ENCODE data around the gene NR4A3.
A peak's percentile ranks its signal among the peaks of the same experiment; 100 is the strongest.

The NR4A3 gene

GRCh38 chr9:99870126-99870525, 48.4 kb downstream of the NR4A3 start:
- no peak overlapping the region for H3K4me2 ChIP-seq (ENCODE audit: low read length, poor library complexity, severe bottlenecking)
- no peaks in the 10 kb centered on the region for H3K79me1 ChIP-seq (replicated peaks; ENCODE audit: low read length, poor library complexity, severe bottlenecking)
- no peak overlapping the region for H2BK12ac ChIP-seq (ENCODE audit: low read length in 2 of 2)
- no peaks in the 10 kb centered on the region for H3K9me3 ChIP-seq (ENCODE audit: control insufficient read depth, low read length)
- no peak overlapping the region for H3K9ac ChIP-seq (ENCODE audit: low read length)
- no peak overlapping the region for H3K23ac ChIP-seq (ENCODE audit: low read length in 2 of 2)
- no peak overlapping the region for H2AK5ac ChIP-seq (ENCODE audit: low read length, severe bottlenecking)
- peaks cover 0 to 12% of the 10 kb centered on the region in 2 experiments for H3K27me3 ChIP-seq (ENCODE audit: control insufficient read depth in 1 of 2, insufficient read depth in 1 of 2, low read length in 2 of 2)
- 71% methylated on average over 5 of the region's 5 CpGs for WGBS
- peak overlapping the region in 1 of 2 experiments; percentile 24 for H3K4ac ChIP-seq (ENCODE audit: low read depth in 1 of 2, low read length in 2 of 2)
- no peak overlapping the region for H2BK5ac ChIP-seq (ENCODE audit: low read depth, low read length, poor library complexity, severe bottlenecking)
- no peak overlapping the region for H4K8ac ChIP-seq (ENCODE audit: low read length)
- DNase-seq, result no peak
- no peak overlapping the region for H3K27ac ChIP-seq (ENCODE audit: low read length, poor library complexity, severe bottlenecking)
- H3K4me3 ChIP-seq (ENCODE audit: insufficient read depth in 1 of 2, low read depth in 1 of 2, low read length in 2 of 2), result no peak overlapping the region
- no peaks in the 10 kb centered on the region for H3K36me3 ChIP-seq (ENCODE audit: control insufficient read depth in 1 of 2, insufficient read depth in 2 of 2, low read depth in 1 of 2, low read length in 2 of 2)
- no peak overlapping the region for H2BK120ac ChIP-seq (ENCODE audit: low read depth, low read length)
- H4K91ac ChIP-seq (ENCODE audit: low read length), result no peak overlapping the region
- no peaks in the 10 kb centered on the region for H3K4me1 ChIP-seq (ENCODE audit: control insufficient read depth, insufficient read depth, low read depth, low read length)
- H3K18ac ChIP-seq (ENCODE audit: low read depth in 1 of 2, low read length in 2 of 2), result no peak overlapping the region
- no peak overlapping the region for H2BK15ac ChIP-seq (ENCODE audit: low read depth, poor library complexity, severe bottlenecking)
- no peak overlapping the region for H3K14ac ChIP-seq (ENCODE audit: low read length in 2 of 2)
- H2AFZ ChIP-seq (ENCODE audit: low read depth, low read length), result no peak overlapping the region

- no peak overlapping the region for H3K18ac ChIP-seq (ENCODE audit: low read depth in 1 of 2, low read length in 2 of 2)
- no peaks in the 10 kb centered on the region for H3K36me3 ChIP-seq (ENCODE audit: control insufficient read depth in 1 of 2, insufficient read depth in 2 of 2, low read depth in 1 of 2, low read length in 2 of 2)
- no peak overlapping the region for H2BK12ac ChIP-seq (ENCODE audit: low read length in 2 of 2)
- peaks cover 0 to 22% of the 10 kb centered on the region in 2 experiments for H3K27me3 ChIP-seq (ENCODE audit: control insufficient read depth in 1 of 2, insufficient read depth in 1 of 2, low read length in 2 of 2)
- H3K4me3 ChIP-seq (ENCODE audit: insufficient read depth in 1 of 2, low read depth in 1 of 2, low read length in 2 of 2), result no peak overlapping the region
- H4K91ac ChIP-seq (ENCODE audit: low read length), result no peak overlapping the region
- no peak overlapping the region for H3K14ac ChIP-seq (ENCODE audit: low read length in 2 of 2)
- H3K4me1 ChIP-seq (ENCODE audit: control insufficient read depth, insufficient read depth, low read depth, low read length), result no peaks in the 10 kb centered on the region
- 53% methylated on average over 2 of the region's 3 CpGs for WGBS
- H2BK120ac ChIP-seq (ENCODE audit: low read depth, low read length), result no peak overlapping the region
- no peak overlapping the region for H3K4me2 ChIP-seq (ENCODE audit: low read length, poor library complexity, severe bottlenecking)
- no peaks in the 10 kb centered on the region for H3K79me1 ChIP-seq (replicated peaks; ENCODE audit: low read length, poor library complexity, severe bottlenecking)
- no peak overlapping the region for H3K27ac ChIP-seq (ENCODE audit: low read length, poor library complexity, severe bottlenecking)
- H2AK5ac ChIP-seq (ENCODE audit: low read length, severe bottlenecking), result no peak overlapping the region
- no peak overlapping the region for H3K9ac ChIP-seq (ENCODE audit: low read length)
- H2AFZ ChIP-seq (ENCODE audit: low read depth, low read length), result no peak overlapping the region
- no peak overlapping the region for H4K8ac ChIP-seq (ENCODE audit: low read length)
- H3K9me3 ChIP-seq (ENCODE audit: control insufficient read depth, low read length), result no peaks in the 10 kb centered on the region
- no peak overlapping the region for H3K23ac ChIP-seq (ENCODE audit: low read length in 2 of 2)
- no peak overlapping the region for H3K4ac ChIP-seq (ENCODE audit: low read depth in 1 of 2, low read length in 2 of 2)
- H2BK15ac ChIP-seq (ENCODE audit: low read depth, poor library complexity, severe bottlenecking), result no peak overlapping the region
- DNase-seq, result peak; percentile 23
- no peak overlapping the region for H2BK5ac ChIP-seq (ENCODE audit: low read depth, low read length, poor library complexity, severe bottlenecking)
These were observed 51.8 kb downstream of the NR4A3 start for GRCh38 chr9:99873531-99873930.

- H3K27ac ChIP-seq (ENCODE audit: low read length, poor library complexity, severe bottlenecking), result no peak overlapping the region
These were observed 52.4 kb downstream of the NR4A3 start for GRCh38 chr9:99873943-99874584.

GRCh38 chr9:99876190-99876589, 54.5 kb downstream of the NR4A3 start:
- H3K4me3 ChIP-seq (ENCODE audit: insufficient read depth in 1 of 2, low read depth in 1 of 2, low read length in 2 of 2), result no peak overlapping the region
- H3K4ac ChIP-seq (ENCODE audit: low read depth in 1 of 2, low read length in 2 of 2), result no peak overlapping the region
- H2AK5ac ChIP-seq (ENCODE audit: low read length, severe bottlenecking), result no peak overlapping the region
- H2BK15ac ChIP-seq (ENCODE audit: low read depth, poor library complexity, severe bottlenecking), result no peak overlapping the region
- no peak overlapping the region for H4K91ac ChIP-seq (ENCODE audit: low read length)
- no peaks in the 10 kb centered on the region for H3K36me3 ChIP-seq (ENCODE audit: control insufficient read depth in 1 of 2, insufficient read depth in 2 of 2, low read depth in 1 of 2, low read length in 2 of 2)
- no peak overlapping the region for H2BK12ac ChIP-seq (ENCODE audit: low read length in 2 of 2)
- H3K4me2 ChIP-seq (ENCODE audit: low read length, poor library complexity, severe bottlenecking), result no peak overlapping the region
- peaks cover 0 to 11% of the 10 kb centered on the region in 2 experiments for H3K27me3 ChIP-seq (ENCODE audit: control insufficient read depth in 1 of 2, insufficient read depth in 1 of 2, low read length in 2 of 2)
- no peak for DNase-seq
- H3K18ac ChIP-seq (ENCODE audit: low read depth in 1 of 2, low read length in 2 of 2), result no peak overlapping the region
- H2BK5ac ChIP-seq (ENCODE audit: low read depth, low read length, poor library complexity, severe bottlenecking), result no peak overlapping the region
- H3K14ac ChIP-seq (ENCODE audit: low read length in 2 of 2), result no peak overlapping the region
- no peak overlapping the region for H3K9ac ChIP-seq (ENCODE audit: low read length)
- no peak overlapping the region for H3K27ac ChIP-seq (ENCODE audit: low read length, poor library complexity, severe bottlenecking)
- H3K79me1 ChIP-seq (replicated peaks; ENCODE audit: low read length, poor library complexity, severe bottlenecking), result no peaks in the 10 kb centered on the region
- WGBS, result 100% methylated on average over 1 of the region's 2 CpGs
- no peaks in the 10 kb centered on the region for H3K9me3 ChIP-seq (ENCODE audit: control insufficient read depth, low read length)
- no peak overlapping the region for H2AFZ ChIP-seq (ENCODE audit: low read depth, low read length)
- H3K4me1 ChIP-seq (ENCODE audit: control insufficient read depth, insufficient read depth, low read depth, low read length), result no peaks in the 10 kb centered on the region
- no peak overlapping the region for H3K23ac ChIP-seq (ENCODE audit: low read length in 2 of 2)
- H2BK120ac ChIP-seq (ENCODE audit: low read depth, low read length), result no peak overlapping the region
- no peak overlapping the region for H4K8ac ChIP-seq (ENCODE audit: low read length)

More at GRCh38 chr9:99873943-99874584, 52.4 kb downstream of the NR4A3 start:
- Histone ChIP-seq H2BK15ac (ENCODE audit: low read depth, poor library complexity, severe bottlenecking) (no peak overlapping the region), H2AK5ac (ENCODE audit: low read length, severe bottlenecking) (no peak overlapping the region), H4K91ac (ENCODE audit: low read length) (no peak overlapping the region), H3K36me3 (ENCODE audit: control insufficient read depth in 1 of 2, insufficient read depth in 2 of 2, low read depth in 1 of 2, low read length in 2 of 2) (no peaks in the 10 kb centered on the region), H3K4me2 (ENCODE audit: low read length, poor library complexity, severe bottlenecking) (no peak overlapping the region), H2BK5ac (ENCODE audit: low read depth, low read length, poor library complexity, severe bottlenecking) (no peak overlapping the region), H2BK120ac (ENCODE audit: low read depth, low read length) (no peak overlapping the region), H3K14ac (ENCODE audit: low read length in 2 of 2) (no peak overlapping the region), H2BK12ac (ENCODE audit: low read length in 2 of 2) (no peak overlapping the region), H3K79me1 (replicated peaks; ENCODE audit: low read length, poor library complexity, severe bottlenecking) (no peaks in the 10 kb centered on the region), H3K4me1 (ENCODE audit: control insufficient read depth, insufficient read depth, low read depth, low read length) (no peaks in the 10 kb centered on the region), H4K8ac (ENCODE audit: low read length) (no peak overlapping the region), H3K18ac (ENCODE audit: low read depth in 1 of 2, low read length in 2 of 2) (no peak overlapping the region), H3K9ac (ENCODE audit: low read length) (no peak overlapping the region), H3K4me3 (ENCODE audit: insufficient read depth in 1 of 2, low read depth in 1 of 2, low read length in 2 of 2) (no peak overlapping the region), H3K4ac (ENCODE audit: low read depth in 1 of 2, low read length in 2 of 2) (no peak overlapping the region), H3K23ac (ENCODE audit: low read length in 2 of 2) (no peak overlapping the region), H3K27me3 (ENCODE audit: control insufficient read depth in 1 of 2, insufficient read depth in 1 of 2, low read length in 2 of 2) (peaks cover 0 to 20% of the 10 kb centered on the region in 2 experiments), H2AFZ (ENCODE audit: low read depth, low read length) (no peak overlapping the region), H3K9me3 (ENCODE audit: control insufficient read depth, low read length) (no peaks in the 10 kb centered on the region)
- no peak for DNase-seq
- 97% methylated on average over 1 of the region's 4 CpGs for WGBS

Measured in mesenchymal stem cell (in vitro differentiated cells and primary cell).